Peyer's patch (tissue), 4 donors: ENCODE data around the gene XKR8. TPM values are rescaled to one million over a fixed set of nuclear protein-coding genes. Genes with fewer than 3 reads are reported as not detected.
A peak's percentile ranks its signal among the peaks of the same experiment; 100 is the strongest.

Source experiments
- DNase-seq, 3 donors: peaks; one replicate each; pipeline ENCODE4 v3.0.0-alpha.2; 2017 to 2019
- H3K27ac ChIP-seq, 4 donors: fragments of 200-600 bp; sonication (generic); one replicate each; pipeline ENCODE4 v1.5.1; 2016 to 2019
- H3K27me3 ChIP-seq, 2 donors: fragments of 200-600 bp; sonication (generic); one replicate each; pipeline ENCODE4 v1.5.1; 2019
- H3K36me3 ChIP-seq, 3 donors: fragments of 200-600 bp; sonication (generic); one replicate each; pipeline ENCODE4 v1.5.1; 2016 to 2019
- H3K4me1 ChIP-seq, 4 donors: fragments of 200-600 bp; sonication (generic); one replicate each; pipeline ENCODE4 v1.5.1; 2016 to 2019
- H3K4me3 ChIP-seq, 4 donors: fragments of 200-600 bp; sonication (generic); 1 replicate in 3 of 4; 2 replicates in 1 of 4; pipeline ENCODE4 v1.5.1; 2016 to 2019; ENCODE audit warnings: mild to moderate bottlenecking in 1 of 4
- H3K9me3 ChIP-seq, 4 donors: fragments of 200-600 bp; sonication (generic); one replicate each; pipeline ENCODE4 v1.5.1; 2016 to 2019; ENCODE audit warnings: mild to moderate bottlenecking in 1 of 4
- CTCF ChIP-seq, 6 experiments: fragments of 450-650 bp in 4 of 6; fragments of 200-600 bp in 2 of 6; sonication (generic) in 1 of 6; IDR thresholded peaks; one replicate each; pipeline ENCODE4 v1.5.1; 2017 to 2019; ENCODE audit warnings: antibody characterized with exemption in 6 of 6, mild to moderate bottlenecking in 3 of 6, moderate library complexity in 1 of 6
- POLR2A ChIP-seq, 2 donors: fragments of 450-650 bp; IDR thresholded peaks; one replicate each; pipeline ENCODE4 v1.5.1; 2017; ENCODE audit warnings: antibody characterized with exemption in 2 of 2, mild to moderate bottlenecking in 2 of 2, moderate library complexity in 2 of 2
- total RNA-seq, 4 donors: library from RNA; depleted of rRNA; stranded (reverse); fragments of >200 nt; gene quantifications; one replicate each; pipeline ENCODE4 v1.1.0, GENCODE V29; 2016

Gene XKR8
- total RNA-seq, 4 donors from 2014 or later, result 5.8 to 13.9 (median 11.8) TPM

GRCh38 chr1:27931184-27931583, 28.6 kb upstream of the XKR8 start:
- Histone ChIP-seq H3K27me3 (no peaks in the 10 kb centered on the region), H3K36me3 (no peaks in the 10 kb centered on the region), H3K9me3 (no peaks in the 10 kb centered on the region), H3K4me1 (no peaks in the 10 kb centered on the region), H3K4me3 (no peak overlapping the region), H3K27ac (no peak overlapping the region)
- TF ChIP-seq CTCF (IDR thresholded peaks at IDR 0.05), result no peak
- TF ChIP-seq POLR2A (IDR thresholded peaks at IDR 0.05), result no peak
- peak in 1 of 3 donors; percentile 1 for DNase-seq

- no peak for DNase-seq
- H3K4me3 ChIP-seq, result no peak overlapping the region
- H3K27me3 ChIP-seq, result no peaks in the 10 kb centered on the region
- H3K36me3 ChIP-seq, result no peaks in the 10 kb centered on the region
- no peaks in the 10 kb centered on the region for H3K9me3 ChIP-seq
- H3K27ac ChIP-seq, result no peak overlapping the region
- TF ChIP-seq CTCF (IDR thresholded peaks at IDR 0.05), result no peak
- no peak for TF ChIP-seq POLR2A (IDR thresholded peaks at IDR 0.05)
- no peaks in the 10 kb centered on the region for H3K4me1 ChIP-seq
Observed at GRCh38 chr1:27931759-27932158, 28.0 kb upstream of the XKR8 start.

- TF ChIP-seq CTCF (IDR thresholded peaks at IDR 0.05) (peak in 3 of 6 experiments; percentile 50 to 59 (median 54)), POLR2A (IDR thresholded peaks at IDR 0.05) (peak; percentile 31 to 61)
- H3K27me3 ChIP-seq, result no peaks in the 10 kb centered on the region
- H3K4me1 ChIP-seq, result no peaks in the 10 kb centered on the region
- no peaks in the 10 kb centered on the region for H3K9me3 ChIP-seq
- H3K27ac ChIP-seq, result peak within 1 kb of the TSS in 3 of 4 donors; percentile 36 to 77 (median 55)
- H3K4me3 ChIP-seq, result peak within 1 kb of the TSS in 3 of 4 donors; percentile 17 to 53 (median 44)
- no peaks in the 10 kb centered on the region for H3K36me3 ChIP-seq
- DNase-seq, result peak in 2 of 3 donors; percentile 79 to 82
Observed at GRCh38 chr1:27934818-27935549, 24.8 kb upstream of the XKR8 start, which contains the start of gene SMPDL3B. Gene SMPDL3B, plus strand, starts transcription at chr1:27935000. Its CDS starts 184 bp downstream, at chr1:27935184.

GRCh38 chr1:27935721-27936120, 24.1 kb upstream of the XKR8 start:
- Histone ChIP-seq H3K4me3 (peak overlapping the region in 2 of 4 donors; percentile 44 to 53), H3K9me3 (no peaks in the 10 kb centered on the region), H3K27me3 (no peaks in the 10 kb centered on the region), H3K36me3 (no peaks in the 10 kb centered on the region), H3K27ac (peak overlapping the region in 1 of 4 donors; percentile 36), H3K4me1 (no peaks in the 10 kb centered on the region)
- DNase-seq, result no peak
- TF ChIP-seq CTCF (IDR thresholded peaks at IDR 0.05) (no peak), POLR2A (IDR thresholded peaks at IDR 0.05) (no peak)

DNA sequence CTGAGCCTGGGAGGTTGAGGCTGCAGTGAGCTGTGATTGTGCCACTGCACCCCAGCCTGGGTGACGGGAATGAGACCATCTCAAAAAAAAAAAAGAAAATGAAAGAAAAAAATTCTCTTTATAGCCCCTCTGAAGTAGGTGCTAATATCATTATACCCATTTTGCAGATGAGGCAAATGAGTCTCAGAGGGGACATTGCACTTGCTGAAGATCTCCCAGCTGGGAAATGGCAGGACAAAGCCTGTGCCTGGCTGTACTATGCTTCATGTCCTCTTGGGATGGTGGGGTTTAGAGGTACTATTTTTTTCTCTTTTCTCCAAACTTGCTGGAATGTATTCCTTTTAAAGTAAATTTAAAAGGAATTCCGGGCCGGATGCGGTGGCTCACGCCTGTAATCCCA, 23.4 kb upstream of the XKR8 start:
- H3K36me3 ChIP-seq, result no peaks in the 10 kb centered on the region
- H3K4me3 ChIP-seq, result no peak overlapping the region
- no peak for DNase-seq
- H3K27me3 ChIP-seq, result no peaks in the 10 kb centered on the region
- H3K9me3 ChIP-seq, result no peaks in the 10 kb centered on the region
- H3K27ac ChIP-seq, result no peak overlapping the region
- no peaks in the 10 kb centered on the region for H3K4me1 ChIP-seq
- TF ChIP-seq POLR2A (IDR thresholded peaks at IDR 0.05) (no peak), CTCF (IDR thresholded peaks at IDR 0.05) (no peak)
